Fibroblast of skin of right biceps (primary cell): ENCODE measurements around the gene TBCC.
"Not testable (repeated sequence)": the region's sequence is repeated elsewhere in the genome, so short reads cannot be mapped to it uniquely, and the experiment has no call there.

Experiments used
- DNase-seq: peaks from one replicate; pipeline ENCODE4 v3.0.0-alpha.2; 2013

The TBCC gene

GRCh38 chr6:42769836-42770235, 23.9 kb upstream of the TBCC start:
- DNase-seq, result no peak

DNA sequence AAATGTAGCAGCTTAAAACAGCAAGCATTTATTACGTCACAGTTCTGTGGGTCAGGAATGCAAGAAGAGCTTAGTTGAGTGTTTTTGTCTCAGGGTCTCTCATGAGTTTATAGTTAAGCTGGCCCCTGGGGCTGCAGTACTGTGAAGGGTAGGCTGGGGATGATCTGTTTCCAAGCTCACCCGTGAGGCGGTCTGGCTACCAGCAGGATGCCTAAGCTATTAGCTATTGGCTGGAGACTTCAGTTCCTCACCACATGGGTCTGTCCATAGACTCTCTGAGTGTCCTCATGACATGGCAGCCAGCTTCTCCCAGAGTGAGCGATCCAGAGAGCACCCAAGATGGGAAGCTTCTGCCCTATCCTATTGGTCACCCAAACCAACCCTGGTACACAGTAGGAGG, 23.1 kb upstream of the TBCC start:
- no peak for DNase-seq

GRCh38 chr6:42766163-42766670, 20.3 kb upstream of the TBCC start:
- peak; percentile 61 for DNase-seq

- no peak for DNase-seq
These were observed 19.2 kb upstream of the TBCC start for GRCh38 chr6:42764911-42765648.

- no peak for DNase-seq
These were observed 17.0 kb upstream of the TBCC start for GRCh38 chr6:42762950-42763349.

- no peak for DNase-seq
These were observed 16.5 kb upstream of the TBCC start for GRCh38 chr6:42762426-42762859.

- no peak for DNase-seq
These were observed 15.6 kb upstream of the TBCC start for GRCh38 chr6:42761287-42762067.

DNA sequence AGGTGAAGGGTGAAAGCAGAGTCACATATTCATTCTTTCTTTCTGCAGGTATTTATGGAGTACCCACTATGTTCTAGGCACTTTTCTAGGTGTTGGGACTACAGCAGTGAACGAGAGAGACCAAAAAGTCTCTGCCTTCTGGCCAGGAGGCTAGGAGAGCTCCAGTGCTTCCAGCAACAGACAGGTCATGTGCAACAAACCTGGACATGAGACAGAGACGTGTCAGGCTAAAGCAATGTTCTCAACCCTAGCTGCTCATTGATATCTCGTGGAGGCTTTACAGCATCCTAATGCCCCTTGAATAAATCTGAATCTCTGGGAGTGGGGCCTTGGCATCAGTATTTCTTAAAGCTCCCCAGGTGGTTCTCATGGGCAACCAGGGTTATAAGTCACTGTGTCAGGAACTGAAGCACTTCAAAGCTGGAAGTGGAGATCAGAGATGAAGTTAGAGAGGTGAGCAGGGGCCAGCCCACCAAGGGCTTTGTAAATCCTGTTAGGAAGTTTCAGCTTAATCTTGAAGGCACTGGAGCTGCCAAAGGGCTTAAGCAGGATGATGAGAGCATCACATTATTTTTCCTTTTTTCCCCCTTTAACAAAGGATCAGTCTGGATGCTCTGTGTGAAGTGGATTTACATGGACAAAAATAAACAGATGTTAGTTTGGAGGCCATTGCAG, 13.0 kb upstream of the TBCC start:
- no peak for DNase-seq

DNA sequence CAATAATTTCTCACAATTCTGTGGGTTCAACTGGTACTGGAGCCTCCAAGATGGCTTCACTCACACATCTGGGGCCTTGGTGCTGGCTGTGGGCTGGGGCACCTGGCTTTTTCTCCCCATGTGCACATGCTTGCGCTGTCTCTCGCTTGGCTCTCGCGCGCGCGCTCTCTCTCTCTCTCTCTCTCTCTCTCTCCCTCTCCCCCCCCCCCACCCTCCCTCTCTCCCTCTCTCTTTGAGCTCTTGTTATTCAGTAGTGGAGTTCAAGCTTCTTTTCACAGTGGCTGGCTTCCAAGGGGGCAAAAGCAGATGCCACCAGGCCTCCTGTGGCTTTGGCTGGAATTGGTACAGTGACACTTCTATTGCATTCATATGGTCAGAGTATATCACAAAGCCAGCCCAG, 10.8 kb upstream of the TBCC start:
- no peak for DNase-seq

DNA sequence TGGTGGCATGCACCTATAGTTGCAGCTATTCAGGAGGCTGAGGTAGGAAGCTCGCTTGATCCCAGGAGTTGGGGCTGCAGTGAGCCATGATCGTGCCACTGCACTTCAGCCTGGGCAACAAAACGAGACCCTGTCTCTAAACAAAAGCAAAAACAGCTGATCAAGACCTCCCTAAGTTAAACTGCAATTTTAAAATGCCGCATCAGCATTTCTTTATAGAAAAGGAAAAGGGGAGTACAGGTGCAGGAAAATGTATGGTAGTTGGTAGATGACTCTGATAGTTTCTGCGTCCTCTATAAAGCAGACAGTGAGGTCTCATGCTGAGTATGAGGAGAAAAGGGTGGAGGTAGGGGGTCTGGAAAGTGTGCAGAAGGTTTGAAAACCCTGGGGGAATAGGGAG, 8.9 kb upstream of the TBCC start:
- DNase-seq, result no peak

DNA sequence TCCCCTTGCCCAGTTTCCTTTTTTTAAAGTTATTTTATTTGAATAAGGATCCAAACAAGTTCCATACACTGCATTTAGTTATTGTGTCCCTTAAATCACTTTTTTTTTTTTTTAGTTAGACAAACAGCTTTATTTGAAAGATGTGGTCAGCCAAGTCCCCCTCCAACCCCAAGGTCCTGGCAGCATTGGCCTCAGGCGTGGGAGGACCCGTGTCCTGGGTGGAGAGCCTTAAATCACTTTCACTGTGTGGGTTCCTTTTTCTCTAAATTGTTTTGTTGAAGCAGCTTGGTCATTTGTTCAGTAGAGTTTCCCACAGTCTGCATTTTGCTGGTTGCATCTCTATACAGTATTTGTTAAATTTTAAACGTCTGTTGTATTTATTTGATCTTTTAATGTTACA, 5.2 kb upstream of the TBCC start:
- no peak for DNase-seq

GRCh38 chr6:42748203-42748898, 2.4 kb upstream of the TBCC start:
- no peak for DNase-seq

DNA sequence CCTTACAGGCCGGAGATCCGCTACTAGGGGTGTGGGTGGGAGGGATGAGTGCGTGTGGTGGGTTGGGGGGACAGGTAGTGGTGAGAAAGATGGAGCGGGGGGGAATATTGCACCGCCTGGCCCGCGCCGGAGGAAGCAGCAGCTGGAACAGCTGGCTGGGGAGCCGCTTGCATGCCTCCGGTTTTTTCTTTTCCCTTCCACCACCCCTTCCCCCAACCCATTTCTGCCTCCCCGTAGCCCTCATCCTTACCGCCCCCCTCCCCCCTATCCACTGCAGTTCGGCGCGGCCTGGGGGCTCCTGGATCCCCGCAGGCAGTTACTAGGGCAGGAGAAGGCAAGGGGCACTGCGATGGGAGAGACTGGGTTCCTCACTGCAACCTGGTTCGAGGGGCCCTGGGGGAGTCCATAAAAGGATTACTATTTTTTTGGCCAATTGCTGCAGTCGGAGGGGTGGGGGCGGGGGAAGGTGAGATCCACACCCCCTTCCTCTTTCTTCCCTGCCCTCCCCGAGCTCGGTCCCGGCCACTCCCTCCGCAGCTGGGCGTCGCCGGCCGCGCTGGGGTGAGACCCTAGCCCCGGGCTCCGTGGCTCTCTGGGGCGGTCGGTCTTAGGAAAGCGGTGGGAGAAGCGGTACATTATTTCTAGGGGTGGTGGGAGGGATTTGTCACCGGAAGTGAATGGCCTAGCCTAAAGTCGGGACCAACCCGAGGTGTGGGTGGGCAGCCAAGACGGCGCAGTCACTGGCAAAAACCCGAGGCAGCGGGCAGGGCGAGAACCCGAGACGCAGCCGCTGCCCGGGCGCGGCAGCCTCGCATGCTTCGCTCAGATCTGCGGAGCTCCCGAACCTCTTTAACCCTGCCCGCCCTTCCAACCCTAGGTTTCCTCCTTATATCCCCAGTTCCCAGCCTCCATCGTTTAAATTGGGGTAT, 824 bp upstream of the TBCC start:
- DNase-seq, result peak; percentile 96

GRCh38 chr6:42745083-42745639, 742 bp downstream of the TBCC start:
- DNase-seq, result no peak

- no peak for DNase-seq
These were observed 1.5 kb downstream of the TBCC start for GRCh38 chr6:42744351-42744893.

DNA sequence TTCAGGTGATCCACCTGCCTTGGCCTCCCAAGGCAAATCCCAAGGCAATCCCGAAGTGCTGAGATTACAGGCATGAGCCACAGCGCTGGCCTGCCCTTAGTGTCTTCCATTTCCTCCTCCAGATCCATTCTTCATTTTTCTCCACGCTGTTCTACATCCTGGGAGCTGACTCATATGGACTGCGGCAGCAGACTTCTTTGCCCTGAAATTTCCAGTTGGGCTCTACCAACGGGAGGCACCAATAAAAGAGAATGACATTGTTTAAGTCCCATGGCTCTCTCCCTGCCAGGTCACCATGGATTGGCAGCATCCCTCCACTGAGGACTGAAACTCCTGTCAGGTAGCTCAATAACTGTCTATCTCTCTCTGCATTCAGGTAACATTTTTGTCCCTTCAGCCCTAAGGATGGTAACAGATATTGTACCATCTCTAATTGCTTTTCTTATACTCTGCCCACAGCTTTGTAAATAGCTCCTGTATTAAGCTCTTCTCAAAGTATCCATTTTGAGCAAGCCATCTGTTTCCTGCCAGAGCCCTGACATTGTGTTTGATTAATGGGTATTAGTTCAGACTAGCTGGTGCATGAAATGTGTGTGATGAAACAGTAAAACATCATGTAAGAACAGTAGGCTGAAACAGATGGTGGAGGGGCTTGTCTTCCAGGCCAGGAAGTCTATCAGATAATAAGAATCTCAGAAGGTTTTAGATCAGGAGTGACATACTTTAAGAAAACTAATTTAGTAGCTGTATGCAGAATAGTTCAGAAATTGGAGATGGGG, 3.6 kb downstream of the TBCC start:
- peak; percentile 58 for DNase-seq

- no peak for DNase-seq
These were observed 5.2 kb downstream of the TBCC start for GRCh38 chr6:42740725-42741124.

- no peak for DNase-seq
These were observed 9.9 kb downstream of the TBCC start for GRCh38 chr6:42735976-42736375.

DNA sequence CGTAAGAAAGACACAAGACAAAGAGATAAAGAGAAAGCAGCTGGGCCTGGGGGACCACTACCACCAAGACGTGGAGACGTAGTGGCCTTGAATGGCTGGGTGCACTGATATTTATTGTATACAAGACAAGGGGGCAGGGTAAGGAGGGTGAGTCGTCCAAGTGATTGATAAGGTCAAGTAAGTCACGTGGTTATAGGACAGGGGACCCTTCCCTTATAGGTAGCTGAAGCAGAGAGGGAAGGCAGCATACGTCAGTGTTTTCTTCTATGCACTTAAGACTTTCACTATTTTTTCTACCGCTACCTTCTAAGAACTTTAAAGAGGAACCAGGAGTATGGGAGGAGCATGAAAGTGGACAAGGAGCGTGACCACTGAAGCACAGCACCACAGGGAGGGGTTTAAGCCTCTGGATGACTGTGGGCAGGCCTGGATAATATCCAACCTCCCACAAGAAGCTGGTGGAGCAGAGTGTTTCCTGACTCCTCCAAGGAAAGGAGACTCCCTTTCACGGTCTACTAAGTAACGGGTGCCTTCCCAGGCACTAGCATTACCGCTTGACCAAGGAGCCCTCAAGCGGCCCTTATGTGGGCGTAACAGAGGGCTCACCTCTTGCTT, 11.9 kb downstream of the TBCC start:
- DNase-seq, result not testable (repeated sequence)

- no peak for DNase-seq
These were observed 16.2 kb downstream of the TBCC start for GRCh38 chr6:42729731-42730130.
